C4-2B (cell line): ENCODE results near the gene REPS1.

Experiments
- CTCF ChIP-seq: fragments of 450-650 bp; conservative IDR thresholded peaks from 2 replicates; pipeline ENCODE4 v1.5.1; 2017; ENCODE audit warnings: mild to moderate bottlenecking
- ZFX ChIP-seq: fragments of 450-650 bp; IDR thresholded peaks from 2 replicates; pipeline ENCODE4 v1.6.1; 2017

- TF ChIP-seq CTCF (no peak), ZFX (no peak)
Measured at GRCh38 chr6:138989098-138989983, 1.3 kb upstream of the REPS1 start.
